GM19468 (cell line): ENCODE results near the gene LRRC46.

Source experiments
- ATAC-seq: cut with Tn5 transposase; IDR thresholded peaks from one replicate; pipeline ENCODE4 v1.9.1; 2021; ENCODE audit warnings: mild to moderate bottlenecking, moderate library complexity, moderate number of reproducible peaks; ENCODE audit not compliant: unreplicated experiment; ENCODE audit errors: extremely low read depth

The LRRC46 gene

DNA sequence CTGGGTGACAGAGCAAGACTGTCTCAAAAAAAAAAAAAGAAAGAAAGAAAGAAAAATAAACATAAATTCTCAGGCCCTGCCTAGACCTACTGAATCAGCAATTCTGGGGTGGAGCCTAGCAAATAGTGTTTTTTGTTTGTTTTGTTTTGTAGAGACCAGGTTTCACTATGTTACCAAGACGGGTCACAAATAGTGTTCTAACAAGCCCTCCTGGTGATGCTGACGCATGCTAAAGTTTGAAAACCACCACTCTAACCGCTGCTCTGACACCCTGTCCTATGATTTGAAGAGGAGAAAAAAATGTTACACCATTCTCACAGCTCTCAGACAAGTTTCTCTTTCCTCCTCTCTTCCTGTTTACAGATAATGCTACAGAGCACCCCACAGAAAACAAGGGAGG is 1.6 kb upstream of the LRRC46 start:
- no peak for ATAC-seq

DNA sequence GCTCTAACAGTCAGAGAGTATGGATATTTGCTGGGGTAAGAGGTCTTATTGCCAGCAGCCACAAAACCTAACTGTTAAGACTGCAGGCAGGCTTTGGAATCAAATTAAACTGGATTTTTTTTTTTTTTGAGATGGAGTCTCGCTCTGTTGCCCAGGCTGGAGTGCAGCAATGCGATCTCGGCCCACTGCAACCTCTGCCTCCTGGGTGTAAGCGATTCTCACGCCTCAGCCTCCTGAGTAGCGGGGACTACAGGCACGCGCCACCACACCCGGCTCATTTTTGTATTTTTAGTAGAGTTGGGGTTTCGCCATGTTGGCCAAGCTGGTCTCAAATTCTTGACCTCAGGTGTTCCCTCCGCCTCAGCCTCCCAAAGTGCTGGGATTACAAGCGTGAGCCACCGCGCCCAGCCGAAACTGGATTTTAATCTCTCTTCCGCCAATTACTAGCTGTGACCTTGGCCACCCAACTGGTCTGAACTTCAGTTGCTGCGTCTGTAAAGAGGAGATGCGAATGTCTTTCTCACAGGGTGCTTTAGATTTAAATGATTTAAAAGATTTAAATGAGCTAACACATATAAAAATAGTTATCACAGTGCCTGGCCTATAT is 971 bp upstream of the LRRC46 start:
- no peak for ATAC-seq

DNA sequence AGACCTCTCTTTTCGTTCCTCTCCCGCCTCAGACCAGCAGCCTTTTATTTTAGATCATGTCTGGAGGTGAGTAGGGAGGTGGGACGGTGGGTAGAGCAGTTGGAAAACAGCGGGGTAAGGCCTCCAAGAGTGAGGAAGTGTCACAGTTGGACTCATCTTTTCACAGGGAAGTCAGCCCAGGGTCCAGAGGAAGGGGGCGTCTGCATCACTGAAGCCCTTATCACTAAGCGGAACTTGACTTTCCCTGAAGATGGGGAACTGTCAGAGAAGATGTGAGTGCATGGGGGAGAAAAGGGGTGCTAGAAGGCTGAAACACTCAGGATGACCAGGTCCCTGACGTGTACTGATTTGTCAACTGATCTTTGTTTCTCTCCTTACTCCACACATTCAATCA is 461 bp downstream of the LRRC46 start:
- no peak for ATAC-seq

DNA sequence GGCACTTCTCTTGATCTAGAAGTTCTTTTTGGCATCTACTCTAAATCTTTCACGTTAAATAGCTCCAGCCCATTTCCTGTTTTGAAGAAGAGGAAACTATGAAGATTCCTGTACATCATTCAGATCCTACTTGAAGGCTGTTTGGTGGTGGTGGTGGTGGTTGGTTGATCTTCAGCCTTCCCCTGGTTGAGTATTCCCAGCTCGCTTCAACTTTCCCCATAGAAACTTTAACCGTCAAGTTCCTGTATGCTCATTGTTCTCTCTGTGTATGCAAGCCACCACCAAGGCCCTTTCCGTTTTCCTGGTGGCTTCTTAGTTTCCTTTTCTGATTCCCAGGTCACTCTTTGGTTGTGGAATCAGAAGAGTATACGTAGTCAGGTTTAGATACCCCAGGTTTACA is 3.3 kb downstream of the LRRC46 start:
- ATAC-seq, result no peak

DNA sequence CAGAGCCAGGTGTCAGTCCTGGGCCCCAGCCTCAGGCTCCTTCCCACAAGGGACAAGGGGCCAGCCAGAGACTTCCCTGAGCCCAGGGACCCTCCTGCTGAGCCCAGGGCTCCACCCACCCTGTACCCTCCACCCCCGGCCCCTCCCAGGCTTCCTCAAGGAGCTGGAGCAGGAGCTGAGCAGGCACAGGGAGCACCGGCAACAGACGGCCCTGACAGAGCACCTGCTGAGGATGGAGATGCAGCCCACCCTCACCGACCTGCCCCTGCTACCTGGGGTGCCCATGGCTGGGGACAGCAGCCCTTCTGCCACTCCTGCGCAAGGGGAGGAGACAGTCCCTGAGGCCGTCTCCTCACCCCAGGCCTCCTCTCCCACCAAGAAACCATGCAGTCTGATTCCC is 5.1 kb downstream of the LRRC46 start:
- no peak for ATAC-seq

DNA sequence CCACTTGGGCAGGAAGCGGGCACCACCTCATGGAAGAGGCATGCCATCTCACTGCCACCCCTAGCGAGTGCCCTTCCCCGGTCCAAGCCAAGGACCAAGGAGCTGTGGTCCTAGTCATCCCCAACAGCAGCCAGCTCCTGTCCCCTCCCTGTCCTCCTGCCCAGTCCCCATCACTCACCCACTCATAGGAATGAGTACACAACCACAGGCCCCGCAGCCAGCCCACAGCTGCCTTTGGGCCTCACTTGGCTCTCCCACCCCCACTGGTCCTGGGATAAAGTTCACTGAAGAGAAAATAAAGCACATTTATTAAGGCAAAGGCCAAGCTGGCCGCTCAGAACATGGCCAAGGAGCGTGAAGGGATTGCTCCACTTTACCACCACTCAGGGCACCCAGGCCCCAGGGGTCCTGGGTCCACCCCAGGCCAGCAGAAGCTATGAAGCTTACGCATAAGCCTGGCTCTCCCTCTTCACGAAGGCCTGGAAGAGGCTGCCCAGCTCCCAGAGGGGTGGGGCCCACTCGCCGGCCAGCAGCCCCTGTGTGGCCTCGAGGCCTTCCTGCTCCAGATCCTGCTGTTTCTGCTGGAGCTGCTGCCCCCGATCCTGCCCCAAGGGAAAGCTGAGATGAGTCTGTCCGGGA is 6.0 kb downstream of the LRRC46 start:
- no peak for ATAC-seq

DNA sequence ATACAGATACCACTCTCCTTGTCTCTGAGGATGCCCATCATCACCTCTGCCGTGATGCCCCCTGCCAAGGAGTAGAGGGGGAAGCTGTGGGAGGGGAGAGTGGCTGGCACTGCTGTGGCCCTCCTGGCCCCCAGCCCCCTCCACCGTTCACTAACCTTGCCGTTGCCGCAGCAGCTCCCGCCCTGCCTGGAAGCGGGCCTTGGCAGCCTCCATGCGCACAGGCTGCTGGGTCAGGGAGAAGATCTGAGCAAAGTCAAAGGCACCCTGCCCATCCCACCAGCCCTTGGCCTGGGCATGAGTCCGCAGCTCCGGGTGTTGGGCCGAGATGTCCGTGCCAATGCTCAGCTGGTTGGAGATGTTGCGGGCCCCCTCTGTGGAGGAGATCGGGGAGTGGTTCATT is 7.2 kb downstream of the LRRC46 start:
- ATAC-seq, result no peak

DNA sequence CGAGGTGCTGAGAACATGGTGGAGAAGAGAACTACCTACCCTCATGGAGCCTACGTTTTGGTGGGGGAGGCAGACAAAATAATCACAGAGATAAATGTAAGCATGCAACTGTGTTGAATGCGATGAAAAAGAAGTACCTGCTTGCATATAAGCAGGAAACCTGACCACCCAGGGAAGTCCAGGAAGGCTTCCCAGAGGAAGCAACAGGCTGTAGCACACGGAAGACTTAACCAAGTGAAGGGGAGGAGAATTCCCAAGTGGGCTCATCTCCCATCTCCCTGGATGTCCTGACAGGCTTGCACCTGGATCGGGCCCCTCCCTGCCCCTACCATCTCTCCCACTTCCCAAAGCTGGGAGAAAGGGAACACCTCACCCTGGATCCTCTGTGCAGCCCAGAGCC is 7.6 kb downstream of the LRRC46 start:
- no peak for ATAC-seq

DNA sequence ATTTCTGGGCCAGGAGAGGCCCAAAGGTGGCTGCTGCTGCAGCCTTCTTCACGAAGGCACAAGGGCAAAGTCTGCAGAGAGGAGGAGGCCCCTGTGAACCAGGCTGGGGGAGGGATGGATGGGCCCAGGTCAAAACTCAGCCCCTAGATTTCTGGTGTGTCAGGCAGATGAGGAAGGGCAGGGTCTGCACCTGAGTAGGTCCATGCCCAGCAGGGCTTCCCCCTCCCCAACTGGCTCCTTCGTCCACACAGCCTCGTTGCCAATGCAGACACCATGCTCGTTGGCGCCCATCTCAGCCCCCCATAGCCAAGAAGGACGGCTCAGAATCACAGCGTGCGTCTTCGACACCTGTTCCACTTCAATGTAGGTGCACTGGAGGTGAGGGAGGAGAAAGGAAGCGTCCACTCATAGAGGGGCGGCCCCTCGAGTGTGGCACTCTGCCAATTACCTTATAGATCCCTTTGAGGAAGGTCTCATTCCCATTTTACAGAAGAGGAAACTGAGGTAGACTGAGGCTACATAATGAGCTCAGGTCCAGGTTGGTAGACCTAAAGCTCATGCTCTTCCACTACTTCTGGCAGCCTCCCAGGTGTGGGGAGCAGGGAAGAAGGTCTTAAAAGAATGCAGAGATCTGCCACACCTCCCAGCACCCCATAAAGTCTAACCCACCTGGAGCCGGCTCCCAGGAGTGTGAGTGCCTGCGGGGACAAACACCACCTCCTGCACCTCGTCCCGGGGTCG is 8.7 kb downstream of the LRRC46 start:
- ATAC-seq, result no peak

DNA sequence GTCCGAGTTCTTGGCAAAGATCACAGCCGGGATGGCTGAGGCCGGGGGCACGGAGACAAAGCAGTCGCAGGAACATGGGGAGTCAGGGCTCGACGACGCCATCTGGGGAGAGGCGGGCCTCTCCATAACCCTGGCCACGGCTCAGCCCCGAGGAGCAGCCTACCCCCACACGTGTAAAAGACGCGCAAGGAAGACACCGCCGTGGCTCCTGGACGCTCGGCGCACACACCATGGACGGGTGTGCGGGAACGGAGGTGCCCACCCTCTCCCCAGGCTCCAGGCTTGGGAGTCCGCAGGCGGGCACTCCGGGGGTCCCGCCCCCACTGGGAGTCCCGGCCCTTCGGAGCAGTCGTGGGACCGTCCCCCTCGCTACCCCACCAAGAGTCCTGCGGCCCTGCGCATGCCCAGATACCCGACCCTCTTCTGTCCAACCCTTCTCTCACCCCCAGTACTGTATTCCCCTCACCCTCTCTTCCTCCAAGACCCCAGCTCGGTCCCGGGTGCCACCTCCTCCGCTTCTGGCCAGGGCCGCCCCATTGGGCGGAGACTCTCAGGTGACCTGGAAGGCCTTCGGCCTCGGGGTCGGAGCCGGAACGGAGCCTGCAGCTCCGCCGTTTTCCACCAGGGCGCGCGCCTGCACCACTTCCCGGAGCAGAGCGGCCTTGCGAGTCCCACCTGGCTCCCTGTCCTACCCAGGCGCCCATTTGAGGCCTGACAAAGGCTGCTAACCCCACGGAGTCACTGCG is 9.4 kb downstream of the LRRC46 start, which contains the start of gene SCRN2:
SCRN2 (minus strand) TSS at position 532 of the 746 bp plus-strand sequence; CDS start at position 102, 430 bp downstream.
- ATAC-seq, result peak; percentile 57

DNA sequence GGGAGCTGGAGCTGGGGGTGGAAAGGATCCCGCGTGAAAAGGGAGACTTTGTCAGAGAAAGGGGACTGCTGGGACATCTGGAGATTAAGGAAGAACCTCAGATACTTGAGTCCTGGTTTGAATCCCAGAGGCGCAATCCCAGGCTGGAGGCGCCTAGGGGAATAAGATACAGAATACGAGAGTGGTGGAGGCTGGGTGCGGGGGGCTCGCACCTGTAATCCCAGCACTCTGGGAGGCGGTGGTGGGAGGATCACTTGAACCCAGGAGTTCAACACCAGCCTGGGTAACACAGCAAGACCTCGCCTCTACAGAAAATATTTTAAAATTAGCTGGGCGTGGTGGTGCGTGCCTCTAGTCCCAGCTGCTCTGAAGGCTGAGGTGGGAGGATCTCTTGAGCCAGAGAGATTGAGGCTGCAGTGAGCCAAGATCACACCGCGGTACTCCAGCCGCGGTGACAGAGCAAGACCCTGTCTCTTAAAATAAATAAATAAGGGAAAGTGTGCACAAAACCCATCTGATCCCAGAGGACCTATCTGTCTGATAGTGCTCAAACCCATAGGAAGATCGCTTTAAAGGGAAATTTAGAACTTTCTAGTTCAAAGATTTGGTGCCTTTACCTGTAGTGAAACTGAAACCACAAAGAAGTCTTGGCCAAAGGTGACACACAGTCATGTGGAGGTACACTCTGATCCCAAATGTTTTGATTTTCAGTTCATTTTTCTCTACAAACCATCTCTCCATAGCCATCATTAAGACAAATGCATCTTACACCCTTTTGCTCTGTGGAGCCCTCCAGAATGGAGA is 10.2 kb downstream of the LRRC46 start:
- no peak for ATAC-seq

DNA sequence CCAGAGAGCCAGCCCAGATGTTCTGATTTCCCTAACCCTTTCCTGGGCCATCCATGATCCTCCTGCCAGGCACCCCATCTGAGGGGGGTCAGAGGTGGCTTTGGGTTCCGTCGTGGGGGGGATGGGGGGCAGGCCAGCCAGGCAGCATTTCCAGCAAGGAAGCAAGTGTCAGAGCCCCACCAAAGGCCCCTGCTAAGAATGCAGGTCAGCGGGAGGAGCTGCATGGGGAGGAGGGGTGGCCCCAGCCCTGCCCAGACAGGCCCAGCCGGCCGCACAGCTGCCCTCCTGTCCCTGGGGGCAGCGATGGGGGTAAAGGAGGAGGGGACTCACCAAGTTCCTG is 11.9 kb downstream of the LRRC46 start:
- no peak for ATAC-seq

DNA sequence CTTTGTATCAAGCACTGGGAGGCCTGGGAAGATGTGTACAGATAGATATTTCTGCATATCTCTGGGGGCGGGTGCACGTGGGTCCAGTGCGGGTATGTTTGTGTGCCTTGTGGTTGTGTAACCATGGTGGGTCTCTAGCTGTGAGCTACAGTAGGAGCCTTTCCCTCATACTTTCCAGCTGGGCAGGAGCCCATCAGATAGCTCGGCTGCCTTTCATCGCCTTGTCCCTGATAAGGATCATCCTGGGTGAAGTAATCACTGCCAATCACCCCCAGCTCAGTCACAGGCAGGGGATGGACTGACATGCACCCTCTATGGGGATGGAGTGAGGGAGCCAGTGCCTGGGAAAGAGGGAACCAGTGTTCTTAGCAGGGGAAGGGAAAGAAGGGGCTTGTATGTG is 12.8 kb downstream of the LRRC46 start:
- ATAC-seq, result no peak

DNA sequence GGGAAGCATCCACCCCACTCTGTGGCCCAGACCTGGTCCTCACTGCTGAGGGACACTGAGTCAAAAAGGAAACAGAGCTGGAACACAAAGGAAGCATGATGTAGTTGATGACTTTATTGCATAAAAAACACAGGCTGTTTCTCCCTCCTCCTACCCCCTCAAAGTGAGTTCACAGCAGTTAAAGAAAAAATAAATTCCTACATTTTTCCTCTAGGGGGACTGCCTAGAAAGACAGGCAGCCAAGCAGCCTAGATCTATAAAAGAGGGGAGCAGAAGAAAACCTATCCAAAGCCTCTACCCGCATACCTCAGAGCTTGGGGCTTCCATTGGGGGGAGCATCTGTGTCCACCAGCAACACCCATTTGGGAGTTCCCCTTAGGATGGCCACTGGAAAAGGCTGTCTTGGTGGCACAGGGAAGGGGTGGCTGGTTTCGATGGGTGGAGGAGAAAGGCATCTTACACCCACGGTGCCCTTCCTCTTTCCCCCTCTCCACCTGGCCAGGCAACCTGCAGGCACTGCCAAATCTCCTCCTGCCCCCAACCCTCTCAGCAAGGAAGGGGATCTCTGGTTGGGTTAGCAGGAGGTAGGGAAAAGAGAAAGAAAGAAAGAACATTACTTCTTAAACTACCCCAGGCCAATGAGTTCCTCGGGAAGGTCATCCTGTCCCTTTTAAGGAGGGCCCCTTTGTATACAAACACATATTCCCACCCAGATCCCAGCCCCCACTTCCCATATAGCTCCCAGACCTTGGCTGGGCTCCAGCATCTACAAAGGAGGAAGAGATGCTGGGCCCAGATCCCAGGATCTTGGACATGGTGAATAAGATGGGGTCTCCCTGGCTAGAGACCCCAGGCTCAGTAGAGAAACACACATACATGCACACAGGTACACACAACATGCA is 13.6 kb downstream of the LRRC46 start:
- no peak for ATAC-seq

DNA sequence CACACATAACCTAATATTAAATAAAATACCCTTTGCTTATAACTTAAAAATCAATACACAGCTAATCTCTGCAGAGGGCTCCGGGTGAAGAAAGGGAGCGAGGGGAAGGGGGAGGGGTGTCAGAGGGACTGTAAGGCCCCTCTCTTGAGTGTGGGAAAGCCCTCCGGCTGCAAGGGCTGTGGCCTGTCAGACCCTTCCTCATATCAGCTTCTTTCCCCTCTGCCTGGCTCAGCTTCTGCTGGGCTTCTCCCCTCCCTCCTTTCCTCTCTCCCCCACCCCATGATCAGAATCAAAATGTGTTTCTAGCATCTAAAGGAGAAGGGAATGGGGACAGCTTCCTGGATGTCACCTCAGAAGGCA is 14.2 kb downstream of the LRRC46 start:
- ATAC-seq, result no peak

DNA sequence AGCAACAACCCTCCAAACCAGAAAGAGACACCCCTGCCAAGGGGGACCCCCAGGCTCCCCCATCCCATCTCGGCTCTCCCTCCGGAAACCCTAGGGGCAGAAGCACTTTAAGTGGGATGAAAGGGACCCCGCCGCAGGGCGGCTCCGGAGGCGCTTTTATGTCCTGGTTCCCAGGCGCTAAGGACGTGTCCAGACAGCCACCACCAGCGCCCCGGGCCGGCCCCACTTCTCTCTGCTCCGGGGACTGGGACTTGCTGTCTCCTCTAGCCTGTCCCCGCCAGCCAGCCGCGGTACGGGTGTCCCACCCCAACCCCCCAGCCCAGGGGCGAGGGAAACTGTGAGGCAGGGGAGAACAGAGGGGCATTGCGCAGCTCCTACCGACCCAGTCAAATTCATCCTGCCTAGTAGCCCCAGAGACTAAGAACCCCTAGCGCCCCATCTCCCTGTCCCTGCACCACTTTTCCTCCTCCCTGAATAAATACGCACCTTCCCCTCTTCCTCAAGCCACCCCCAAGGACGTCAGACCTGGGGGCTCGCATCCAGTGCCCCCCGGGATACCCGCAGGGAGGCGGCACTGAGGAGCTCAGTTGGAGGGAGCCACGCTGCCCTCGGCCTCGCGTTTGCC is 15.4 kb downstream of the LRRC46 start:
- no peak for ATAC-seq

DNA sequence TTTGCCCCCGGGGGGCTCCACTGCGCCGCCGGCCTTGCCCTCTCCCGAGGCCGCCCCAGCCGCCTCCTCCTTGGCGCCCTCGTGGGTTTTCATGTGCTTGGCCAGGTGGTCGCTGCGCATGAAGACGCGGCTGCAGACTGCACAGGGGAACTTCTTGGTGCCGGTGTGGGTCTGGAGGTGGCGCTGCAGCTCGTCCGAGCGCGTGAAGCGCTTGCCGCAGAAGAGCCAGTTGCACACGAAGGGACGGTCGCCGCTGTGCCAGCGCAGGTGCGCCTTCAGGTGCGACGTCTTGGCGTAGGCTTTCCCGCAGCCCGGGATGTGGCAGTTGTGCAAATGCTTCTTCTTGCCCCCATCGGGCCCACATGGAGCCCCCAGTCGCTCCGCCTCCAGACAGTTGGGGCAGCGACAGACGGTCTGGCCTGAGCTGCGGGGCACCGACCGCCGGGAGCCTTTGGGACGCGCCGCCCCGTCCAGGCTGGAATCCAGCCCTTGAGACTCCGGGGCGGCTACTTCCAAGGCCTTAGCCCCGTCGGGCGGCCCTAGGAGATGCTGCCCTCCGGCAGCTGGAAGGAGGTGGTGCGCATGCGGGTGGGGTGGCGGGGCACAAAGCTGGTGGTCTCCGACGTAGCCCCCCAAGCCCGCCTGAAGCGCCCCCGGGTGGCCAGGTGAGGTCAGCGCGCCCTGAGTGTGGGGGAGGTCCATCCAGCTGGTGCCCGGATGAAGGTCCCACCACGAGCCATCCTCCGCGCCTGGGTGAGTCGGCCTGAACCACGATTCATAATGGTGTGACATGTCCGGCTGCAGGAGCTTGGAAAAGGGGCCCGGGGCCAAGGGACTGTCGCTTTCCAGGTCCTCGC is 16.1 kb downstream of the LRRC46 start:
- ATAC-seq, result no peak

DNA sequence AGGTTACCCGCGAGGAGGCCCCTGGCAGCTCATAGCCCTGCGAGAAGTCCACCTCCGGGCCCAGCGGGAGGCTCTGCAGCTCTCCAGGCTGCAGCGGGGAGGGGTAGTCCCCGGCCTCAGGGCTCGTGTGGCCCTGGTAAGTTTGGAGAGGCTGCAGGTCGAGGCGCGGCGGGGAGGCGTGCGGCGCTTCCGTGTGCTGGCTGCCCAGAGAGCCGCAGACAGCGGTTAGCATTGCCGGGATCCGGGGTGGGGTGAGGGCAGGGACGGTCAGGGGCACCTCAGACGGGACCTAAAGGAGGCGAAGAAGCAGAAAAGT is 16.7 kb downstream of the LRRC46 start:
- no peak for ATAC-seq
